ENCODE measurements around the gene TCF15. TPM values are rescaled to one million over a fixed set of nuclear protein-coding genes. Genes with fewer than 3 reads are reported as not detected.

TCF15 gene
- total RNA-seq, 4 donors from 2014 or later = not detected

DNA sequence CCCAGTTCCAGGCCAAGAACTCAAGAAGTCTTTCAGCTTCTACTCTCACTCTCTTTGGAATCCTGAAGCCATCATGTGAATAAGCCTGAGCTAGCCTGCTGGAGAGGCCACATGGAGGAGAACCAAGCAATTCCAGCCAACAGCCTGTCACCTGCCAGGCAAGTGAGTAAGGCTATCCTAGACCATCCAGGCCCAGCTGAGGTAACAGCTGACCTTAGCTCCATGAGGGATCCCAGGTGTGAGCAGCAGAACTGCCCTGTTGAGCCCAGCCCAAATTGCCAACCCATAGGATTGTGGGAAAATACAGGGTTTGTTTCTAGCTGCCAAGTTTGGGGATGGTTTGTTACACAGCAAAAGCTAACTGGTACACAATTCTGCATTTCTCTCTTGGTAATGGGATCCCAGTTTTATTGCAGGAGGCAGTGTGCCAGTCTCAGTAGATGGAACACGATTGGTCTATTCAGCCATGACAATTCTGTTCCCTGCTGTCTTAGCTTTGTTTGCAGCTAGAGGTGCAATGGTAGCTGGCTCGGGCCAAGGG lies 37.4 kb upstream of the TCF15 start:
- H3K27me3 ChIP-seq = peaks cover 8% of the 10 kb centered on the region
- peaks cover 0 to 15% (median 7%) of the 10 kb centered on the region in 4 donors for H3K36me3 ChIP-seq
- H3K9me3 ChIP-seq = no peaks in the 10 kb centered on the region
- TF ChIP-seq POLR2AphosphoS5 (IDR thresholded peaks at IDR 0.05) = no peak
- TF ChIP-seq, protein P1, sequence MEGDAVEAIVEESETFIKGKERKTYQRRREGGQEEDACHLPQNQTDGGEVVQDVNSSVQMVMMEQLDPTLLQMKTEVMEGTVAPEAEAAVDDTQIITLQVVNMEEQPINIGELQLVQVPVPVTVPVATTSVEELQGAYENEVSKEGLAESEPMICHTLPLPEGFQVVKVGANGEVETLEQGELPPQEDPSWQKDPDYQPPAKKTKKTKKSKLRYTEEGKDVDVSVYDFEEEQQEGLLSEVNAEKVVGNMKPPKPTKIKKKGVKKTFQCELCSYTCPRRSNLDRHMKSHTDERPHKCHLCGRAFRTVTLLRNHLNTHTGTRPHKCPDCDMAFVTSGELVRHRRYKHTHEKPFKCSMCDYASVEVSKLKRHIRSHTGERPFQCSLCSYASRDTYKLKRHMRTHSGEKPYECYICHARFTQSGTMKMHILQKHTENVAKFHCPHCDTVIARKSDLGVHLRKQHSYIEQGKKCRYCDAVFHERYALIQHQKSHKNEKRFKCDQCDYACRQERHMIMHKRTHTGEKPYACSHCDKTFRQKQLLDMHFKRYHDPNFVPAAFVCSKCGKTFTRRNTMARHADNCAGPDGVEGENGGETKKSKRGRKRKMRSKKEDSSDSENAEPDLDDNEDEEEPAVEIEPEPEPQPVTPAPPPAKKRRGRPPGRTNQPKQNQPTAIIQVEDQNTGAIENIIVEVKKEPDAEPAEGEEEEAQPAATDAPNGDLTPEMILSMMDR (IDR thresholded peaks at IDR 0.05) = no peak
- TF ChIP-seq POLR2A (IDR thresholded peaks at IDR 0.05) = no peak
- TF ChIP-seq EP300 (IDR thresholded peaks at IDR 0.05; ENCODE audit: low read depth) = no peak
- no peak for DNase-seq
- 92% methylated on average over 2 of the region's 2 CpGs; no CpG with 5 or more reads in 1 of the 2 donors for WGBS, 2 donors (ENCODE audit: low coverage in 1 of 2)
- H3K4me3 ChIP-seq = no peak overlapping the region
- H3K4me1 ChIP-seq = peaks cover 0 to 19% (median 9%) of the 10 kb centered on the region in 4 donors
- no peak overlapping the region for H3K27ac ChIP-seq
- intact Hi-C loops (cut with DNase I; ENCODE audit: low total_unique reads) = loop anchor here (2.0 kb wide), 1 partner anchor 79 kb away; no protein-coding TSS in a partner anchor
- in situ Hi-C loops (cut with MboI; ENCODE audit: low pct_ligation_motif_present in 1 of 4, low pct_unique_long_range_greater_than_20kb in 1 of 4, low sequenced_read_pairs in 3 of 4) = loop anchor here in 3 of 4 donors (10.0 kb wide), 3 partner anchors 83 to 293 kb away; no protein-coding TSS in a partner anchor

DNA sequence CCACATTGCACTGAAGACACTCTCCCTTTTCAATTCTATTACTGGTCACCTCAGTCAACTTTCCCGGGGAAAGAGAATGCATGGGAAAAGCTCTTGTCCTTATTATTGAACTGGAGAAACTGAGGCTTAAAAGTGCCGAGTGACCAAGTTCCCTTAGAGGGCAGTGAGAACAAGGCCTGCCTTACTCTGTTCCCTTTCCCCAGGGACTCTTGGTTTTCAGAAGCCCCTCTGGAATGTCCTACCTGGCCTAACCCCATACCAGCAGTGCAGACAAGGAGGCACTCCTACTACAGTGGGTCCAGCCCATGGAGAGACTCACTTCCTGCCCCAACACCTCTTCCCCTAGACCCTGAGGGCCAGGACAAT lies 36.7 kb upstream of the TCF15 start:
- H3K36me3 ChIP-seq = peaks cover 0 to 15% (median 7%) of the 10 kb centered on the region in 4 donors
- H3K27ac ChIP-seq = no peak overlapping the region
- H3K4me3 ChIP-seq = no peak overlapping the region
- peaks cover 11% of the 10 kb centered on the region for H3K27me3 ChIP-seq
- 86 to 94% methylated on average over 1 to 2 of the region's 2 CpGs for WGBS, 2 donors (ENCODE audit: low coverage in 1 of 2)
- no peaks in the 10 kb centered on the region for H3K9me3 ChIP-seq
- in situ Hi-C loops (cut with MboI; ENCODE audit: low pct_ligation_motif_present in 1 of 4, low pct_unique_long_range_greater_than_20kb in 1 of 4, low sequenced_read_pairs in 3 of 4) = loop anchor here in 3 of 4 donors (10.0 kb wide), 3 partner anchors 82 to 292 kb away; no protein-coding TSS in a partner anchor
- TF ChIP-seq POLR2A (IDR thresholded peaks at IDR 0.05) (no peak), POLR2AphosphoS5 (IDR thresholded peaks at IDR 0.05) (no peak), EP300 (IDR thresholded peaks at IDR 0.05; ENCODE audit: low read depth) (no peak)
- TF ChIP-seq, protein P1 (IDR thresholded peaks at IDR 0.05) = no peak
- peaks cover 0 to 12% (median 4%) of the 10 kb centered on the region in 4 donors for H3K4me1 ChIP-seq
- no peak for DNase-seq
- intact Hi-C loops (cut with DNase I; ENCODE audit: low total_unique reads) = loop anchor here (2.0 kb wide), 1 partner anchor 78 kb away; no protein-coding TSS in a partner anchor

DNA sequence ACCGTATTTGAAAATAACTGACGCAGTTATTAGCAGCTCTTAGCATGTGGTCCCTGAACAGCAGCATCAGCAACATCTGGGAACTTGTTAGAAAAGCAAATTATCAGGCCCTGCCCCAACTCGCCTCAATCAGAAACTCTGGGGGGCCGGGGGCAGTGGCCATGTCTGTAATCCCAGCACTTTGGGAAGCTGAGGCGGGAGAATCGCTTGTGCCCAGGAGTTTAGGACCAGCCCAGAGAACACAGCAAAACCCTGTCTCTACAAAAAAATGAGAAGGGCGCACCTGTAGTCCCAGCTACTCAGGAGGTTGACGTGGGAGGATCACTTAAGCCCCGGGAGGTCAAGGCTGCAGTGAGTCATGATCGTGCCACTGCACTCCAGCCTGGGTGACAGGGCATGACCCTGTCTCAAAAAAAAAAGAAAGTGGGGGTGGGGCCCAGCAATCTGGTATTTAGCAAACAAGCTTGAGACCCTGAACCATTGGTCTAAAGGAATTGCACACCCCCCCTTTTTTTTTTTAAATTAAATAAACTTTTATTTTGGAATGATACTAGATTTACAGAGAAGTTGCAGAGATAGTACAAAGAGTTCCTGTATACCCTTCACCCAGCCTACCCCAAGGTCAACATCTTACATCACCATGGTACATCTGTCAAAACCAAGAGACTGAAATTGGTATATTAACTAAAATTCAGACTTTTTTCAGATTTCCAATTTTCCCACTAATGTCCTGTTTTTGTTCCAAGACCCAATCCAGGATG lies 36.2 kb upstream of the TCF15 start:
- peaks cover 11% of the 10 kb centered on the region for H3K27me3 ChIP-seq
- H3K4me1 ChIP-seq = peaks cover 0 to 9% (median 2%) of the 10 kb centered on the region in 4 donors
- no peaks in the 10 kb centered on the region for H3K9me3 ChIP-seq
- intact Hi-C loops (cut with DNase I; ENCODE audit: low total_unique reads) = loop anchor here (2.0 kb wide), 1 partner anchor 77 kb away; no protein-coding TSS in a partner anchor
- DNase-seq = no peak
- TF ChIP-seq EP300 (IDR thresholded peaks at IDR 0.05; ENCODE audit: low read depth) = no peak
- TF ChIP-seq, protein P1 (IDR thresholded peaks at IDR 0.05) = no peak
- TF ChIP-seq POLR2AphosphoS5 (IDR thresholded peaks at IDR 0.05) = no peak
- TF ChIP-seq POLR2A (IDR thresholded peaks at IDR 0.05) = no peak
- in situ Hi-C loops (cut with MboI; ENCODE audit: low pct_ligation_motif_present in 1 of 4, low pct_unique_long_range_greater_than_20kb in 1 of 4, low sequenced_read_pairs in 3 of 4) = loop anchor here in 3 of 4 donors (10.0 kb wide), 3 partner anchors 81 to 291 kb away; no protein-coding TSS in a partner anchor
- H3K27ac ChIP-seq = no peak overlapping the region
- H3K4me3 ChIP-seq = no peak overlapping the region
- 82% methylated on average over 10 of the region's 10 CpGs; no CpG with 5 or more reads in 1 of the 2 donors for WGBS, 2 donors (ENCODE audit: low coverage in 1 of 2)
- peaks cover 0 to 15% (median 7%) of the 10 kb centered on the region in 4 donors for H3K36me3 ChIP-seq

Data from transverse colon (tissue), 4 donors.